Limb (tissue), 2 donors: ENCODE results near the gene PPP4R1.
"Not testable (repeated sequence)": the region's sequence is repeated elsewhere in the genome, so short reads cannot be mapped to it uniquely, and the experiment has no call there.

Source experiments
- DNase-seq, 2 donors: peaks; one replicate each; pipeline ENCODE4 v3.0.0-alpha.2; 2016; ENCODE audit errors: extremely low spot score in 2 of 2

The PPP4R1 gene

GRCh38 chr18:9614401-9615279 is at the start of gene PPP4R1:
Gene PPP4R1, minus strand, starts transcription at chr18:9614559. Its CDS starts 75 bp downstream, at chr18:9614484.
- peak; percentile 67 to 89 for DNase-seq

DNA sequence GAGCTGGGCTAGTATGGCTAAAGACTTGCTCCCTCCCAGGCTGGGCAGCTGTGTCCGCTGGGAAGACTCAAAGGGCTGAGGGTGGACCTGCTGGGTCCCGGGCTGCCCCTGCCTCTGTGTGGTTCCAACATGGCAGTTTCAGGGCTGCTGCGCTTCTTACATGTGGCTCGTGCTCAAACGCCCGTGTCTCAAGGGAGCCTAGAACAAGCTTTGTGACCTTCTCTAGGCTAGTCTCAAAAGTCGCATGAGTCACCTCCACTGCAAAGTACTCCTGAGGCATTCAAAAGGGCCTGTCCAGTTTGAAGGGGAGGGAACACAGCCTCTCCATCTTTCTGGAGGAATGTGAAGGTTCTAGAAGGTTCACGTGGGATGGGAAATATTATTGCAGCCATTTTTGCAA is 49.0 kb upstream of the PPP4R1 start:
- no peak for DNase-seq

DNA sequence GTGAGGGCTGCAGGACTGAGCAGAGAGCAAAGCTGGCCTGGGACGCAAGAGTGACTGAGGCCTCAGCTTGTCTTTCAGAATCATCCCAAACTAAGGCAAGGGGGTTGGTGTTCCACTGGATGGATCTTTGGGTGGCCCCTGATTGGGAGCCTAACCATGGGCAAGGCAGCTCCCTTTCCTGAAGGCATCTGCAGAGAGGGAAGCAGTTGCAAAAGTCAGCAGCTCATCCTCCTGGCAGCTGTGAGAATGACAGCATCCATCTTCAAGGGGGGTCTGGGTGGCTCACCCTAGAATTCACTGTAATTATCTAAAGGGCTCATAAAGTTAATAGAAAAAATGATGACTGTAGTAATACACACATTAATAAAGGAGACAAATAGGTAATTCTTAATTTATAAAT is 47.2 kb upstream of the PPP4R1 start:
- DNase-seq, result no peak

DNA sequence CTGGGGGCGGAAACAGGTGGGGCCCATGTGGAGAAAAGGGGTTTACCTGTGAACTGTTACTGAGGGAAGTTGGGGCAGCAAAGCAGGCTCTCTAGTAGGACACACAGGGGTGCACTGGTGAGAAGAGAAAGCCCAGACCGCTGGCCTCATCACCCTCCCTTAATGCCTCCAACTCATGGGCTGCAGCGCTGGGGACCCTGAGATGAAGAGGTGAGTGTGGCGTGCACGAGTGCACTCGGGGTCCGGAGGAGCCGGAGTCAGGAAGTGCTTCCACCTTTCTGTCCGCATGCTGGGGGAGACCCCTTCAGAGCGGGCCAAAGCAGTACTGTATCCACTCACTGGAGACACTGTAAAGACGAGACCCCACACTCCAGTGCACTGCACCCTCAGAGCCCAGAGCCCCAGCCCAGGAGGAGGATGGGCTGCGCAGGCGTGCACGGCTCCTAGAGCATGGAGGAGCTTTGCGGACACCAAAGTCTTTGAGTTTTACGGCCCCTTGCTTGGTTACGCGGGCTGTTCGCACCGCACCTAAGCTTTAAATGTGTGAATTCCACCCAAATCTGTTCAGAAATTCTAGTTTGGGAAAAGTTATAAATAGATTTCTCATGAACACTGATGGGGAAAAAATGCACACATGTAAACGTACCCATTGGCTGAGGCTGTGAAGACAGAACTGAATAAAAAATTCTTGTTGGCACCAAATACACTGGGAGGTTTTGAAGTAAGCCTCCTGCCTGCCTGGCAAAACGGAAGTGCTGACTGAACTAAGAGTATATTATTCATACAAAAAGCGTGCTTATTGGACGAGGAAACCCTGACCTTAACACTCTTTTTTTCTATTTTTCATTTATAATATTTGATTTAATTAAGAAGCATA is 45.4 kb upstream of the PPP4R1 start:
- no peak for DNase-seq

DNA sequence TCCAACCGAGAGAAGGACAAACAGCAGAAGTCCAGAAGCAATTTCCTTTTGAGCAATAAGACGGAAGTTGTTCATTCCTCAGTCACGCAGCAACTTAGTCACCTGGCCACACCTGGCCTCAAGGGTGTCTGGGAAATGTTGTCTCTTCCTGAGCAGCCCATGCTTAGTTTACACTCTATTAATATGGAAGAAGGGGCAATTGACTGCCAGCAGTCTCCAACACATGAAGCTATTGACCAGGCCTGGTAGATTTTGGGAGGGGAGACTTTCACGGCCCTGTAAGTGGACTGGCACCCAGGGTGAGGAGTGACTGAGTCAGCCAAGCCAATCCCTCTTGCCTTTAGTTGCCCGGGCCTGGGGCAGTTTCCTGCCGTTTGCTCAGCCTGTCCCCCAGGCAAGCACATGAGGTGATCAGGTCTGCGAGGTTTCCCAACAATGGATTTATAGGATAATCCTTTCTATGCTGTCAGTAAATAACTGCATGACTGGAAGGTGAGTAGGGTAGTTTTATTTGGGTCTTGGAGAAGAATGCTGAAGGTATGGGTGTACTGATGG is 43.8 kb upstream of the PPP4R1 start:
- DNase-seq, result no peak

- DNase-seq, result no peak
Measured at GRCh38 chr18:9655232-9655767, 40.9 kb upstream of the PPP4R1 start.

- DNase-seq, result peak in 1 of 2 donors; percentile 48
Measured at GRCh38 chr18:9653390-9653789, 39.0 kb upstream of the PPP4R1 start.

- DNase-seq, result no peak
Measured at GRCh38 chr18:9649164-9649540, 34.8 kb upstream of the PPP4R1 start.

GRCh38 chr18:9648431-9649163 is 34.2 kb upstream of the PPP4R1 start:
- DNase-seq, result no peak

DNA sequence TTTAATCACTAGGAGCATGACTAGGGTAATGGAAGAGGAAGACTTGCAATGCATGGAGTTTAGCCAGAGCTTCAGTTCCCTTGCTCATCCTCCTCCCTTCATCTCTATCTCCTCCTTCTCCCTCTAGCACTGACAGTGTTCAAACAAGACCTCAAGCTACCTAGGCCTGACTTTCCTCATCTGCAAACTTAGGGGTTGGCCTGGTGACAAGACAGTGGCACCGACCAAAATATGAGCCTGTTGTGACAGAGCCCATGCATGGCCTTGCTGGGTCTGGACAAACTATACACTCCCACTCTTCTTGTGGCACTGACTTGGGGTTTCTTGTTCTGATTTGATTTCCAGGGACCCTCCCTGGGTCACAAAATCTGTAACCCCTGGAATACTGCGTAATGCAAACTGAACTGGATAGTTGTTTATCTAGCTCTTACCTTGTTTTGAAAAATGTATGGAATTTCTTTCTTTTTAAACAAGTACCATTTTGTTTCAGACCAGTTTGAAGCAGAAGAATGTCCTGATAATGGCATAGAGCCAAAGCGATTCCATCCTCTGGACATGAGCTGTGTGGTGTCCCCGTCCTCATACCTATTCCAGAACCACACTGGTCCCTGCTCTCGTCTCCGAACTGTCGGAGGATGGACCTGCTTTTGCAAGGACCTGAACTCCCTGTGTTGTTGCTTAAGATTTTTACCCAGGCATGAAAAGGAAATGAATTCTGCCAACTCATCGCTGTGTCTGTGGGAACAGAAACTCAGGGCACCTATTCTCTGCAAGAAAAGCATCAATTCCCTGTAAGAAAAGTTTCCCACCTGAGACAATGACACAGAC is 33.4 kb upstream of the PPP4R1 start:
- DNase-seq, result no peak

GRCh38 chr18:9643549-9643948 is 29.2 kb upstream of the PPP4R1 start:
- peak in 1 of 2 donors; percentile 97 for DNase-seq

DNA sequence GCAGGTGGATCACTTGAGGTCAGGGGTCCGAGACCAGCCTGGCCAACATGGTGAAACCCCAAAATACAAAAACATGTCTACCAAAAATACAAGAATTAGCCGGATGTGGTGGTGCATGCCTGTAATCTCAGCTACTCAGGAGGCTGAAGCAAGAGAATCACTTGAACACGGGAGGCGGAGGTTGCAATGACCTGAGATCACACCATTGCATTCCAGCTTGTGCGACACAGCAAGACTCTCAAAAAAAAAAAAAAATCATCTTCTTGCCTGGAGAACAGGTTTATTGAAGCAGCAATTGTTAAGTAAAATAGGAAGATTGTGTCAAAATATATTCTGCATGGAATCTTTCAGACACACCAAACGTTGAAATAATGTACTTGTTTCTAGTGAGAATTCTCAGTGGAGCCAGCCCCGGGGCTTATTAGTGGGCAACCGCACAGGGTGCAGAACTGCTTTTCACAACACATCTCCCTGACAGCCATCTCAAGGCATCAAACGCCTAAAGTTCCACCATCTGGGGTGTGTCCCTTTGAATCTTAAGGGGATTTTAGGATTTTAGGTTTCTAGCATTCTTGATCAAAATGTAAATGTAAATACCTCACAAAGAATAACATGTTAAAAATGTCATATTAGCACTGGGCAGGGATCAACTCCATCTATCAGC is 28.6 kb upstream of the PPP4R1 start:
- peak in 1 of 2 donors; percentile 27 for DNase-seq

DNA sequence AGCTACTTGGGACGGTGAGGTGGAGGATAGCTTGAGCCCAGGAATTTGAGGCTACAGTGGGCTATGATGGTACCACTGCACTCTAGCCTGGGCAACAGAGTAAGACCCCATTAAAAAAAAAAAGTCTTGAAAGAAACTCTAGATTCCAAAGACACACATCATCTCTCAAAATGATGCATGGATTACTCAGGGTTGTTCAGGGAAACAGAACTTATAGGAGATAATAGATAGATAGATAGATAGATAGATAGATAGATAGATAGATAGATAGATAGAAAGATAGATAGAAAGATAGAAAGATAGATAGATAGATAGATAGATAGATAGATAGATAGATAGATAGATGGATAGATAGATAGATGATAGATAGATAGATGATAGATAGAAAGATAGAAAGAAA is 26.7 kb upstream of the PPP4R1 start:
- not testable (repeated sequence) for DNase-seq

DNA sequence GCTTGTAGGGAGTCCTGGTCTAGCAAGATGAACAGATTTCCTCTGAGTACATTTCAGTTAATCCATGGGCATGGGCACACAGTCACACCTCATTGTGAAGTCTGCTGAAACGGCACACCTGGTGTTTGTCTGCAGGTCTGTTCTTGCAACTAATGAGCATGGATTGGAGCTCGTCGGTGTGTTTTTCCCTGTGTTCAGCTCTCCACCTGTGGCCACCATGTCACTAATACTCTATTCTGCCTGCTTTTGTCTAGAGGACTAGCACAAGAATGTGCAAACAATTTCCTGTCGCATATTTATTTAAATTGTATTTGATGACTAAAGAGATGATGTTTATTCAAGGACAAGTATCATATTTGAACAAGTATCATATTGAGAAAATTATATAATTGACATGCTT is 24.5 kb upstream of the PPP4R1 start:
- no peak for DNase-seq

- no peak for DNase-seq
Measured at GRCh38 chr18:9637036-9637767, 22.8 kb upstream of the PPP4R1 start.

DNA sequence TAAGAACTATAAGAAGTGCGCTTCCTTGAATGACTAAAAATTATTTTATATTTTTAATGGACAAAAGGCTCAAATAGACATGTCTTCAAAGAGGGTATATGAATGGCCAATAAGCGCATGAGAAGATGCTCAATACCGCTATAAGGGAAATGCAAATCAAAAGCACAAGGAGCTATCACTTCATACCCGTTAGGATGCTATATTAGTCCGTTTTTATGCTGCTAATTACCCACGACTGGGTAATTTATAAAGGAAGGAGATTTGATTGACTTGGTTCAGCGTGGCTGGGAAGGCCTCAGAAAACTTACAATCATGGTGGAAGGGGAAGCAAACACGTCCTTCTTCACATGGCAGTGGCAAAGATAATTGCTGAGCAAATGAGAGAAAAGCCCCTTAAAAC is 20.5 kb upstream of the PPP4R1 start:
- DNase-seq, result no peak

DNA sequence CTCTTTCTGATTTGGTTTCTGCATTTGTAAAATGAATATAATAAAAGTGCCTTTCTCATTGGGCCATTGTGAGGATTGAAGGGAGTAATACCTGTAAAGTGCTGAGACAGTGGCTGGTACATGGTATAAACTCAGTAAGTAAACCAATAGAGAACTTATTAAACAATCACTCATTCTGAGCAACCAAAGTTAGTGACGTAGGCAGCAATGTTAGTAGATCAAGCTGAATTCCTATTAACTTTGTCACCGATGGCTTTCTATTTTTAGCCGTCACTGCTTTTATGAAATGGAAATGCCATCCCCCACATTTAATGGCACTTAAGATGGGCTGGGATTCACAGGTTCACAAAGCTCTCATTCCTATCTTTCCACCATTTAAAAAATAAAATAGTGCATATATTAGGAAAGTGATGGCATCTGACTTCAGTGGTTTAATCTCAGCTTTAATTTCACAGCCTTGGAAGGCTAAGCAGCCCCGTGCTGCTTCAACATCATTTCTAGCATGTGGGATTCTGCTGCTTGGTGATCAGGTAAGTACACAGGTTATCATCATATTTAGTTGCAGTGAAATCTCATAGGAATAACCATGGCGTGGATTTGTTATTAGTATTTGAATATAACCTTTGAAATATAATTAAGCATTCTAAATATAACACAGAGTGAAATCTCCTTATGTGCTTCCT is 17.6 kb upstream of the PPP4R1 start:
- DNase-seq, result no peak

- no peak for DNase-seq
Measured at GRCh38 chr18:9630444-9630843, 16.1 kb upstream of the PPP4R1 start.
